Neuronal stem cell (in vitro differentiated cells): ENCODE measurements around the gene PREPL.

Experiments
- DNase-seq: peaks from one replicate; pipeline ENCODE4 v3.0.0-alpha.2; 2013; ENCODE audit warnings: low spot score
- H2AFZ ChIP-seq: one replicate; pipeline ENCODE4 v1.6.1; 2013; ENCODE audit warnings: mild to moderate bottlenecking, low read length, inconsistent platforms
- H2AK5ac ChIP-seq: 2 replicates; pipeline ENCODE4 v1.6.1; 2013; ENCODE audit warnings: low read depth, mild to moderate bottlenecking, inconsistent platforms, low read length, moderate library complexity, mixed read lengths
- H2BK120ac ChIP-seq: 2 replicates; pipeline ENCODE4 v1.6.1; 2013; ENCODE audit warnings: low read depth, mild to moderate bottlenecking, inconsistent platforms, low read length, moderate library complexity, mixed read lengths
- H2BK12ac ChIP-seq: one replicate; pipeline ENCODE4 v1.6.1; 2013; ENCODE audit warnings: low read length, inconsistent platforms
- H2BK15ac ChIP-seq: 2 replicates; pipeline ENCODE4 v1.6.1; 2013; ENCODE audit warnings: mild to moderate bottlenecking, low read length, inconsistent platforms, mixed read lengths
- H2BK5ac ChIP-seq: one replicate; pipeline ENCODE4 v1.6.1; 2013; ENCODE audit warnings: inconsistent platforms, mild to moderate bottlenecking, low read length, moderate library complexity
- H3K14ac ChIP-seq: one replicate; pipeline ENCODE4 v1.6.1; 2013; ENCODE audit warnings: low read length, inconsistent platforms
- H3K18ac ChIP-seq: 2 replicates; pipeline ENCODE4 v1.6.1; 2013; ENCODE audit warnings: low read length, inconsistent platforms
- H3K23ac ChIP-seq: 2 replicates; pipeline ENCODE4 v1.6.1; 2013; ENCODE audit warnings: low read depth, mild to moderate bottlenecking, mixed read lengths, low read length, inconsistent platforms; ENCODE audit not compliant: poor library complexity
- H3K27ac ChIP-seq: replicated peaks from 3 replicates; pipeline ENCODE4 v1.5.1; 2013; ENCODE audit warnings: low read length, inconsistent platforms
- H3K27me3 ChIP-seq, 3 experiments: 2 replicates each; pipeline ENCODE4 v1.6.1; 2013; ENCODE audit warnings: low read length in 3 of 3, mild to moderate bottlenecking in 2 of 3, inconsistent platforms in 1 of 3, low read depth in 1 of 3, mixed read lengths in 1 of 3, moderate library complexity in 1 of 3; ENCODE audit not compliant: control insufficient read depth in 3 of 3, insufficient read depth in 3 of 3
- H3K36me3 ChIP-seq, 2 donors: replicated peaks in 1 of 2; 2 replicates each; pipeline ENCODE4 v1.6.1; 2013; ENCODE audit warnings: low read length in 2 of 2; ENCODE audit not compliant: control insufficient read depth in 2 of 2, insufficient read depth in 2 of 2
- H3K4ac ChIP-seq: 2 replicates; pipeline ENCODE4 v1.6.1; 2013; ENCODE audit warnings: inconsistent platforms, mild to moderate bottlenecking, low read length, moderate library complexity
- H3K4me1 ChIP-seq, 2 donors: 1 replicate in 1 of 2; 2 replicates in 1 of 2; pipeline ENCODE4 v1.6.1; 2013; ENCODE audit warnings: low read length in 2 of 2, low read depth in 1 of 2; ENCODE audit not compliant: control insufficient read depth in 2 of 2, insufficient read depth in 1 of 2
- H3K4me2 ChIP-seq: one replicate; pipeline ENCODE4 v1.6.1; 2013; ENCODE audit warnings: mild to moderate bottlenecking, low read length, inconsistent platforms; ENCODE audit not compliant: insufficient read depth, poor library complexity, severe bottlenecking
- H3K4me3 ChIP-seq, 2 donors: 2 replicates each; pipeline ENCODE4 v1.5.1; 2013; ENCODE audit warnings: low read length in 2 of 2, mild to moderate bottlenecking in 2 of 2, inconsistent platforms in 1 of 2, moderate library complexity in 1 of 2
- H3K79me1 ChIP-seq: one replicate; pipeline ENCODE4 v1.6.1; 2013; ENCODE audit warnings: low read depth, mild to moderate bottlenecking, inconsistent platforms, low read length, moderate library complexity
- H3K9ac ChIP-seq: one replicate; pipeline ENCODE4 v1.6.1; 2013; ENCODE audit warnings: mild to moderate bottlenecking, low read depth, low read length, inconsistent platforms; ENCODE audit not compliant: poor library complexity
- H3K9me3 ChIP-seq, 2 donors: replicated peaks in 1 of 2; 2 replicates each; pipeline versions ENCODE3 to v1.6.1; 2013; ENCODE audit warnings: low read length in 2 of 2, mild to moderate bottlenecking in 2 of 2, inconsistent platforms in 1 of 2, low read depth in 1 of 2, mixed read lengths in 1 of 2, moderate library complexity in 1 of 2; ENCODE audit not compliant: control insufficient read depth in 2 of 2, insufficient read depth in 1 of 2
- H4K8ac ChIP-seq: one replicate; pipeline ENCODE4 v1.6.1; 2013; ENCODE audit warnings: low read depth, mild to moderate bottlenecking, inconsistent platforms, low read length, moderate library complexity
- H4K91ac ChIP-seq: one replicate; pipeline ENCODE4 v1.6.1; 2013; ENCODE audit warnings: low read length, low read depth, mild to moderate bottlenecking, inconsistent platforms; ENCODE audit not compliant: poor library complexity
- WGBS, 2 donors: extraction: QIAGEN DNeasy Blood & Tissue Kit; methylation state at CpG; one replicate each; pipeline ENCODE4 v1.1.7; 2013; ENCODE audit warnings: missing lambda C conversion rate in 2 of 2, mixed read lengths in 1 of 2; ENCODE audit not compliant: insufficient read length in 2 of 2, insufficient replicate concordance in 1 of 2; ENCODE audit errors: extremely low coverage in 2 of 2; 5-methylcytosine and 5-hydroxymethylcytosine counted together

The PREPL gene

DNA sequence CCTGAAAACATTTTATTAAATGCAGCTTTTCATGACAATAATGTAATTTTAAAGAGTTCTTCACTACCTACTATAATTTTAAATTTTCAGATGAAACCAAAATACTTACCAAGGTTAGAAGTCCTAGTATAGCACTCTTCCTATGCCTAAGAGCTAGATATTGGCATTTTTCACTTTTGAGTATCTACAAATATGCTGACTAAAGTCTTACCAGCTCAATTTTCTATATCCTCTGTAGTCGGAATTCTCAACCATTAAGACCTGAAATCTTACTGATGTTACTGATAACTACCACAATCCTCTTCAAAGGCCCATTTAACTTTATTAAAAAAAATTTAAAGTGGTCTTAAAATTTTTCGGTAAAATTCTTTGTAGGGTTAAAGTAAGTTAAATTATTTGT lies 32.0 kb downstream of the PREPL start:
- H3K9me3 ChIP-seq: peaks cover 2 to 4% of the 10 kb centered on the region in 2 donors
- no peak for DNase-seq
- H2AFZ ChIP-seq: no peak overlapping the region
- H3K18ac ChIP-seq: no peak overlapping the region
- H3K79me1 ChIP-seq: peaks cover 2% of the 10 kb centered on the region
- no peak overlapping the region for H2BK120ac ChIP-seq
- H3K23ac ChIP-seq: no peak overlapping the region
- H3K36me3 ChIP-seq: peaks cover 6 to 95% of the 10 kb centered on the region in 2 donors
- H2BK12ac ChIP-seq: no peak overlapping the region
- no peak overlapping the region for H2AK5ac ChIP-seq
- H3K4me3 ChIP-seq: no peak overlapping the region
- no peaks in the 10 kb centered on the region for H3K27me3 ChIP-seq
- H4K8ac ChIP-seq: no peak overlapping the region
- WGBS, 2 donors: 100% methylated on average over 1 of the region's 2 CpGs; no CpG with 5 or more reads in 1 of the 2 donors
- H3K4me1 ChIP-seq: peaks cover 0 to 3% of the 10 kb centered on the region in 2 donors
- no peak overlapping the region for H2BK15ac ChIP-seq
- no peak overlapping the region for H3K4ac ChIP-seq
- no peak overlapping the region for H3K27ac ChIP-seq
- no peak overlapping the region for H2BK5ac ChIP-seq
- H4K91ac ChIP-seq: no peak overlapping the region
- no peak overlapping the region for H3K14ac ChIP-seq
- no peak overlapping the region for H3K9ac ChIP-seq
- no peak overlapping the region for H3K4me2 ChIP-seq

- Histone ChIP-seq H4K91ac (no peak overlapping the region), H2BK15ac (no peak overlapping the region), H3K4me2 (no peak overlapping the region), H2BK5ac (no peak overlapping the region), H3K4me3 (no peak overlapping the region), H3K23ac (no peak overlapping the region), H3K27ac (no peak overlapping the region), H3K9me3 (peaks cover 2 to 4% of the 10 kb centered on the region in 2 donors), H4K8ac (no peak overlapping the region), H3K4ac (no peak overlapping the region), H3K36me3 (peaks cover 8 to 95% of the 10 kb centered on the region in 2 donors), H3K14ac (no peak overlapping the region), H2AK5ac (no peak overlapping the region), H3K18ac (no peak overlapping the region), H2AFZ (no peak overlapping the region), H2BK12ac (no peak overlapping the region), H3K27me3 (no peaks in the 10 kb centered on the region), H3K9ac (no peak overlapping the region), H3K79me1 (peaks cover 2% of the 10 kb centered on the region), H2BK120ac (no peak overlapping the region), H3K4me1 (peaks cover 0 to 3% of the 10 kb centered on the region in 2 donors)
- no peak for DNase-seq
- no CpG with 5 or more reads among the region's 2 CpGs for WGBS, 2 donors
Observed at GRCh38 chr2:44328750-44329149, 32.5 kb downstream of the PREPL start.

- H4K91ac ChIP-seq: no peak overlapping the region
- no peak overlapping the region for H3K4me3 ChIP-seq
- no peak overlapping the region for H2BK120ac ChIP-seq
- H3K4ac ChIP-seq: no peak overlapping the region
- H3K36me3 ChIP-seq: peaks cover 12 to 98% of the 10 kb centered on the region in 2 donors
- no peak overlapping the region for H2BK12ac ChIP-seq
- H2BK5ac ChIP-seq: no peak overlapping the region
- H3K9ac ChIP-seq: no peak overlapping the region
- H3K79me1 ChIP-seq: peaks cover 2% of the 10 kb centered on the region
- no peaks in the 10 kb centered on the region for H3K9me3 ChIP-seq
- no peak overlapping the region for H2AFZ ChIP-seq
- no peak overlapping the region for H3K4me2 ChIP-seq
- no peak overlapping the region for H2BK15ac ChIP-seq
- no peak overlapping the region for H3K18ac ChIP-seq
- H3K27me3 ChIP-seq: no peaks in the 10 kb centered on the region
- H3K4me1 ChIP-seq: no peaks in the 10 kb centered on the region
- no peak overlapping the region for H3K23ac ChIP-seq
- no peak overlapping the region for H4K8ac ChIP-seq
- no CpG with 5 or more reads among the region's 13 CpGs for WGBS, 2 donors
- DNase-seq: no peak
- H3K27ac ChIP-seq: no peak overlapping the region
- no peak overlapping the region for H2AK5ac ChIP-seq
- H3K14ac ChIP-seq: no peak overlapping the region
Observed at GRCh38 chr2:44326548-44327264, 34.6 kb downstream of the PREPL start.

DNA sequence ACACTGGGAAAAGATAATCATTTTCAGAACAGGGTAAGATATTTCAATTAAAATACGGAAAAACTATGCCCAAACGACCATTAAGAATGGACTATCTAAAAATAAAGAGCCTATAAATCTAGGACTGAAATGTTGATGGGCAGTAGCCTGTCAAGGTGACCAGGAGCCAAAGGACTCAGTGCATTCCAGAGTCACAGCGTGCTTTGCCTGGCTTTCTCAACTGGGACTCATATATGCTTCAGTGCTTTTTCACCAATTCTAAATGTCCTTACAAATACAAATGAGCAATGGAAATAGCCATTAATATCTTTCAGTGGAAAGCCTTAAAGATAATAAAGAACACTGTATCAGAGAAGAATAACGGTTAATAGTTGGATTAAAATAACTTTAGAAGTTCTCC lies 35.4 kb downstream of the PREPL start:
- H2BK120ac ChIP-seq: no peak overlapping the region
- no peak overlapping the region for H2BK15ac ChIP-seq
- H3K4me3 ChIP-seq: no peak overlapping the region
- no peak overlapping the region for H2BK5ac ChIP-seq
- no peak overlapping the region for H3K27ac ChIP-seq
- no peak overlapping the region for H3K4ac ChIP-seq
- H3K23ac ChIP-seq: no peak overlapping the region
- H3K36me3 ChIP-seq: peaks cover 12 to 98% of the 10 kb centered on the region in 2 donors
- no CpG with 5 or more reads among the region's 4 CpGs for WGBS, 2 donors
- H3K27me3 ChIP-seq: no peaks in the 10 kb centered on the region
- DNase-seq: no peak
- no peak overlapping the region for H2AK5ac ChIP-seq
- no peak overlapping the region for H4K91ac ChIP-seq
- H3K9me3 ChIP-seq: no peaks in the 10 kb centered on the region
- H3K4me2 ChIP-seq: no peak overlapping the region
- H3K14ac ChIP-seq: no peak overlapping the region
- H3K79me1 ChIP-seq: peaks cover 2% of the 10 kb centered on the region
- no peak overlapping the region for H2BK12ac ChIP-seq
- H3K9ac ChIP-seq: no peak overlapping the region
- no peak overlapping the region for H2AFZ ChIP-seq
- no peak overlapping the region for H4K8ac ChIP-seq
- H3K4me1 ChIP-seq: no peaks in the 10 kb centered on the region
- no peak overlapping the region for H3K18ac ChIP-seq
